HepG2 (cell line): Measurements from ENCODE around the gene CDA. TPM values are rescaled to one million over a fixed set of nuclear protein-coding genes. Genes with fewer than 3 reads are reported as not detected.

Source experiments
- HHEX ChIP-seq: IDR thresholded peaks from 2 replicates; pipeline ENCODE4 v1.6.1; 2016; ENCODE audit warnings: control low read depth
- RBAK ChIP-seq: sonication (generic); formaldehyde crosslinking; IDR thresholded peaks from 2 replicates; pipeline ENCODE4 v1.5.1; 2020; ENCODE audit warnings: mild to moderate bottlenecking, missing genetic modification reagents
- RERE ChIP-seq: IDR thresholded peaks from 2 replicates; pipeline ENCODE4 v1.6.1; 2016; ENCODE audit warnings: low read depth, missing genetic modification reagents, missing compliant biosample characterization
- SP2 ChIP-seq: sonication (generic); formaldehyde crosslinking; IDR thresholded peaks from 2 replicates; pipeline ENCODE4 v1.5.1; 2020; ENCODE audit warnings: mild to moderate bottlenecking, missing genetic modification reagents
- ZBTB37 ChIP-seq: sonication (generic); formaldehyde crosslinking; IDR thresholded peaks from 2 replicates; pipeline ENCODE4 v1.4.0; 2020; ENCODE audit warnings: mild to moderate bottlenecking, missing genetic modification reagents
- ZBTB7B ChIP-seq: sonication (generic); formaldehyde crosslinking; IDR thresholded peaks from 2 replicates; pipeline ENCODE4 v1.4.0; 2020; ENCODE audit warnings: missing genetic modification reagents
- ZFP41 ChIP-seq: sonication (generic); formaldehyde crosslinking; IDR thresholded peaks from 2 replicates; pipeline ENCODE4 v1.4.0; 2020; ENCODE audit warnings: mild to moderate bottlenecking, missing genetic modification reagents, borderline replicate concordance
- ZNF253 ChIP-seq: sonication (generic); formaldehyde crosslinking; IDR thresholded peaks from 2 replicates; pipeline ENCODE4 v1.8.0; 2022; ENCODE audit warnings: mild to moderate bottlenecking, missing genetic modification reagents, borderline replicate concordance
- ZNF577 ChIP-seq: sonication (generic); formaldehyde crosslinking; IDR thresholded peaks from 2 replicates; pipeline ENCODE4 v1.4.0; 2020; ENCODE audit warnings: mild to moderate bottlenecking, low read depth, missing genetic modification reagents, borderline replicate concordance
- ZNF674 ChIP-seq: sonication (generic); formaldehyde crosslinking; IDR thresholded peaks from 2 replicates; pipeline ENCODE4 v1.5.0; 2020; ENCODE audit warnings: low read depth, mild to moderate bottlenecking, missing genetic modification reagents
- polyA plus RNA-seq, 8 experiments: library from polyadenylated mRNA; depleted of rRNA in 3 of 8; stranded (reverse) in 7 of 8; unstranded in 1 of 8; fragments of >200 nt; fragmentation: Illumina TruSeq in 4 of 8; extraction: Trizol in 4 of 8; gene quantifications; 2 replicates each; pipeline versions ENCODE4 v1.2.1 to v1.2.3, GENCODE V29; 2011 to 2016; ENCODE audit warnings: low read depth in 4 of 8, missing spikeins in 1 of 8, mixed read lengths in 1 of 8; ENCODE audit not compliant: insufficient read depth in 1 of 8
- total RNA-seq, 5 experiments: library from RNA; depleted of rRNA; stranded (reverse); fragments of >200 nt; fragmentation: Illumina TruSeq; extraction: Trizol; gene quantifications; 2 replicates each; pipeline ENCODE4 v1.2.3, GENCODE V29; 2016; ENCODE audit warnings: low read depth in 1 of 5
- TF ChIP-seq, protein P1 (sequence below): sonication (generic); formaldehyde crosslinking; IDR thresholded peaks from 2 replicates; pipeline ENCODE4 v1.4.0; 2020; ENCODE audit warnings: mild to moderate bottlenecking, missing genetic modification reagents
- TF ChIP-seq, protein P2 (sequence below), 2 experiments: sonication (generic) in 1 of 2; formaldehyde crosslinking in 1 of 2; IDR thresholded peaks; 2 replicates each; pipeline versions ENCODE4 v1.4.0 to v1.6.1; 2018 to 2020; ENCODE audit warnings: missing genetic modification reagents in 2 of 2, borderline replicate concordance in 1 of 2, low read depth in 1 of 2, mild to moderate bottlenecking in 1 of 2, missing biosample characterization in 1 of 2
- TF ChIP-seq, protein P3 (sequence below): IDR thresholded peaks from 2 replicates; pipeline ENCODE4 v1.6.1; 2016; ENCODE audit warnings: missing compliant biosample characterization, missing genetic modification reagents, borderline replicate concordance

CDA gene
- total and polyA plus RNA-seq, 2 of the 13 experiments (the other 11 are each of a cell fraction or from before 2014, with no cell fraction given) = 0.66 to 2.1 TPM

DNA sequence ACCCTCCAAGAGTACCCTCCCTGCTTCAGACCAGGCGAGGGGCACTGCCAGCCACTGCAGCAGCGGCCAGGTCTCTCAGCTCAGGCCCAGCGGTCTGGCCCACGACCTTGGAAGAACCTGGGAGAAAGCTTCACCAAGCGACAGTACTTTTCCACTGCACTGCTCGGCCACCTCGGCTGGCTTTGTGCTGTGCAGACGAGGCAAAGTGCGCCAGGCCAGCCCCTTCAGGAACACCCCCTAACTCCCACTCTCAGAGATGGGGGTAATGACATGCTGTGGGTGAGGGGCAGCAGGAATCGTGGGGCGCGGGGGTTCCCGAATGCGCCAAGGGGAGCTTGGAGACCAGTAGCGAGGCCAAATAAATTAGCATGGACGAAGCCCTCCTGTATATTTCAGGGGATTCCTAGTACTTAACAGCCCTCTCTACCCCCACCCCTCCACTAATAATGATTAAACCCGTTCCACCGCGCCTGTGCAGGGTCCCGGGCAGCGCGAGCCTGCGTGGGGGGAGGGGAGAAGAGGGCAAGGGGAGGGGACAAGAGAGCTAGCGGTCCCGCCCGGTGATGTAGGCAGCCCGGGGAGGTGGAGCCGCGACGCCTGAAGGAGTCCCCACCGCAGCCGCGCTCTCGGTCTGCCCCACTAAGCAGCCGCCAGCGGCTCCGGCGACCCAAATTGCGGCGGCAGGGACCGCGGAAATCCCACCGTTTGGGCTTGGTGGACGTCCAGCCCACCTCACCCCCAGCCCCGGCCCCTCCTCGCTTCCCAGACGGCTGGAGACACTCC is 36.8 kb upstream of the CDA start, which contains the start of gene FAM43B (continued):
- no peak for TF ChIP-seq ZNF577 (CRISPR knock-in tag)
- TF ChIP-seq, protein P1, sequence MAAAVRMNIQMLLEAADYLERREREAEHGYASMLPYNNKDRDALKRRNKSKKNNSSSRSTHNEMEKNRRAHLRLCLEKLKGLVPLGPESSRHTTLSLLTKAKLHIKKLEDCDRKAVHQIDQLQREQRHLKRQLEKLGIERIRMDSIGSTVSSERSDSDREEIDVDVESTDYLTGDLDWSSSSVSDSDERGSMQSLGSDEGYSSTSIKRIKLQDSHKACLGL = peak; percentile 57; the same call in 1 of the 2 replicates
- peak; percentile 38 for TF ChIP-seq SP2 (CRISPR knock-in tag)
- TF ChIP-seq, protein P2, sequence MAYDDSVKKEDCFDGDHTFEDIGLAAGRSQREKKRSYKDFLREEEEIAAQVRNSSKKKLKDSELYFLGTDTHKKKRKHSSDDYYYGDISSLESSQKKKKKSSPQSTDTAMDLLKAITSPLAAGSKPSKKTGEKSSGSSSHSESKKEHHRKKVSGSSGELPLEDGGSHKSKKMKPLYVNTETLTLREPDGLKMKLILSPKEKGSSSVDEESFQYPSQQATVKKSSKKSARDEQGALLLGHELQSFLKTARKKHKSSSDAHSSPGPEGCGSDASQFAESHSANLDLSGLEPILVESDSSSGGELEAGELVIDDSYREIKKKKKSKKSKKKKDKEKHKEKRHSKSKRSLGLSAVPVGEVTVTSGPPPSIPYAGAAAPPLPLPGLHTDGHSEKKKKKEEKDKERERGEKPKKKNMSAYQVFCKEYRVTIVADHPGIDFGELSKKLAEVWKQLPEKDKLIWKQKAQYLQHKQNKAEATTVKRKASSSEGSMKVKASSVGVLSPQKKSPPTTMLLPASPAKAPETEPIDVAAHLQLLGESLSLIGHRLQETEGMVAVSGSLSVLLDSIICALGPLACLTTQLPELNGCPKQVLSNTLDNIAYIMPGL (CRISPR knock-in tag; IDR thresholded peaks at IDR 0.05; ENCODE audit: borderline replicate concordance in 1 of 2, low read depth in 1 of 2) = peak in 1 of 2 experiments; percentile 34; a peak in 2 of 4 replicates
- no peak for TF ChIP-seq RERE (CRISPR knock-in tag)
- no peak; the same call in 1 of the 2 replicates for TF ChIP-seq ZFP41
- 0 out of 2 replicates have a peak, but pooled peaks have one; percentile 40 for TF ChIP-seq ZBTB37
- no peak for TF ChIP-seq ZNF253 (CRISPR knock-in tag)
- no peak; the same call in 1 of the 2 replicates for TF ChIP-seq ZBTB7B (CRISPR knock-in tag)
- TF ChIP-seq ZNF674 (CRISPR knock-in tag) = no peak
- TF ChIP-seq RBAK (CRISPR knock-in tag) = 0 out of 2 replicates have a peak, but pooled peaks have one; percentile 17
- TF ChIP-seq, protein P3, sequence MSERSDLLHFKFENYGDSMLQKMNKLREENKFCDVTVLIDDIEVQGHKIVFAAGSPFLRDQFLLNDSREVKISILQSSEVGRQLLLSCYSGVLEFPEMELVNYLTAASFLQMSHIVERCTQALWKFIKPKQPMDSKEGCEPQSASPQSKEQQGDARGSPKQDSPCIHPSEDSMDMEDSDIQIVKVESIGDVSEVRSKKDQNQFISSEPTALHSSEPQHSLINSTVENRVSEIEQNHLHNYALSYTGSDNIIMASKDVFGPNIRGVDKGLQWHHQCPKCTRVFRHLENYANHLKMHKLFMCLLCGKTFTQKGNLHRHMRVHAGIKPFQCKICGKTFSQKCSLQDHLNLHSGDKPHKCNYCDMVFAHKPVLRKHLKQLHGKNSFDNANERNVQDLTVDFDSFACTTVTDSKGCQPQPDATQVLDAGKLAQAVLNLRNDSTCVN (CRISPR knock-in tag) = peak; percentile 59; the same call in 1 of the 2 replicates
- TF ChIP-seq HHEX = no peak
